H9 (cell line): ENCODE data around the gene HGS. TPM values are rescaled to one million over a fixed set of nuclear protein-coding genes. Genes with fewer than 3 reads are reported as not detected.

ENCODE experiments used
- DNase-seq: peaks from one replicate; pipeline ENCODE4 v3.0.0-alpha.2; 2017
- H2AFZ ChIP-seq: one replicate; pipeline ENCODE4 v1.6.1; 2013; ENCODE audit warnings: mild to moderate bottlenecking, low read length, control low read depth, moderate library complexity
- H2AK5ac ChIP-seq: 2 replicates; pipeline ENCODE4 v1.6.1; 2013; ENCODE audit warnings: low read length, control low read depth, mixed read lengths; ENCODE audit not compliant: insufficient read length
- H2BK120ac ChIP-seq: one replicate; pipeline ENCODE4 v1.6.1; 2013; ENCODE audit warnings: low read depth, mild to moderate bottlenecking, low read length, control low read depth, inconsistent platforms; ENCODE audit not compliant: poor library complexity, severe bottlenecking
- H2BK12ac ChIP-seq: 2 replicates; pipeline ENCODE4 v1.6.1; 2013; ENCODE audit warnings: low read length, control low read depth, mixed read lengths, low read depth; ENCODE audit not compliant: insufficient read length
- H2BK15ac ChIP-seq: 2 replicates; pipeline ENCODE4 v1.6.1; 2013; ENCODE audit warnings: low read depth, low read length, control low read depth
- H2BK20ac ChIP-seq: one replicate; pipeline ENCODE4 v1.6.1; 2013; ENCODE audit warnings: low read depth, mild to moderate bottlenecking, low read length, control low read depth, inconsistent platforms; ENCODE audit not compliant: poor library complexity, severe bottlenecking
- H2BK5ac ChIP-seq: 2 replicates; pipeline ENCODE4 v1.6.1; 2013; ENCODE audit warnings: low read length, control low read depth, mixed read lengths; ENCODE audit not compliant: insufficient read length
- H3K14ac ChIP-seq: 2 replicates; pipeline ENCODE4 v1.6.1; 2013; ENCODE audit warnings: low read length, control low read depth; ENCODE audit not compliant: insufficient read depth
- H3K18ac ChIP-seq: 2 replicates; pipeline ENCODE4 v1.6.1; 2013; ENCODE audit warnings: low read depth, mild to moderate bottlenecking, mixed read lengths, low read length, control low read depth; ENCODE audit not compliant: insufficient read length
- H3K23ac ChIP-seq: 2 replicates; pipeline ENCODE4 v1.6.1; 2013; ENCODE audit warnings: low read length, control low read depth, mixed read lengths, low read depth; ENCODE audit not compliant: insufficient read length
- H3K23me2 ChIP-seq: 2 replicates; pipeline ENCODE4 v1.6.1; 2013; ENCODE audit warnings: low read depth, mild to moderate bottlenecking, mixed read lengths, low read length, control low read depth; ENCODE audit not compliant: insufficient read length, poor library complexity, severe bottlenecking
- H3K27ac ChIP-seq: 2 replicates; pipeline ENCODE4 v1.5.1; 2013; ENCODE audit warnings: low read length, control low read depth, mixed read lengths, low read depth; ENCODE audit not compliant: insufficient read length
- H3K27me3 ChIP-seq: 2 replicates; pipeline ENCODE4 v1.6.1; 2013; ENCODE audit warnings: low read length, control low read depth, inconsistent platforms; ENCODE audit not compliant: insufficient read depth
- H3K4ac ChIP-seq: 2 replicates; pipeline ENCODE4 v1.6.1; 2013; ENCODE audit warnings: low read depth, mild to moderate bottlenecking, control low read depth, inconsistent platforms, low read length, moderate library complexity
- H3K4me1 ChIP-seq: 2 replicates; pipeline ENCODE4 v1.6.1; 2013; ENCODE audit warnings: low read length, control low read depth, inconsistent platforms; ENCODE audit not compliant: insufficient read depth
- H3K4me2 ChIP-seq: 2 replicates; pipeline ENCODE4 v1.6.1; 2013; ENCODE audit warnings: low read length, control low read depth, mixed read lengths; ENCODE audit not compliant: insufficient read length, insufficient read depth
- H3K56ac ChIP-seq: 2 replicates; pipeline ENCODE4 v1.6.1; 2013; ENCODE audit warnings: low read depth, mild to moderate bottlenecking, mixed read lengths, low read length, control low read depth; ENCODE audit not compliant: insufficient read length
- H3K79me1 ChIP-seq: 2 replicates; pipeline ENCODE4 v1.6.1; 2013; ENCODE audit warnings: low read depth, mild to moderate bottlenecking, moderate library complexity, low read length, control low read depth, inconsistent platforms; ENCODE audit not compliant: insufficient read depth, poor library complexity, severe bottlenecking
- H3K79me2 ChIP-seq: 2 replicates; pipeline ENCODE4 v1.6.1; 2013; ENCODE audit warnings: low read length, control low read depth, inconsistent platforms; ENCODE audit not compliant: insufficient read depth
- H3K9ac ChIP-seq: 2 replicates; pipeline ENCODE4 v1.6.1; 2013; ENCODE audit warnings: low read length, control low read depth, mixed read lengths; ENCODE audit not compliant: insufficient read length; ENCODE audit errors: extremely low read depth
- H3K9me3 ChIP-seq: one replicate; pipeline ENCODE4 v1.6.1; 2013; ENCODE audit warnings: low read depth, low read length, inconsistent platforms; ENCODE audit not compliant: control insufficient read depth
- H3T11ph ChIP-seq: one replicate; pipeline ENCODE4 v1.6.1; 2013; ENCODE audit warnings: mild to moderate bottlenecking, low read length, control low read depth, inconsistent platforms
- H4K20me1 ChIP-seq: one replicate; pipeline ENCODE4 v1.6.1; 2013; ENCODE audit not compliant: control insufficient read depth, insufficient read length, insufficient read depth
- H4K5ac ChIP-seq: 2 replicates; pipeline ENCODE4 v1.6.1; 2013; ENCODE audit warnings: low read depth, mild to moderate bottlenecking, mixed read lengths, low read length, control low read depth; ENCODE audit not compliant: insufficient read length
- H4K8ac ChIP-seq: replicated peaks from 2 replicates; pipeline ENCODE4 v1.6.1; 2013; ENCODE audit warnings: low read length, control low read depth, mixed read lengths, low read depth; ENCODE audit not compliant: insufficient read length
- H4K91ac ChIP-seq: 2 replicates; pipeline ENCODE4 v1.6.1; 2013; ENCODE audit warnings: low read depth, mild to moderate bottlenecking, moderate library complexity, mixed read lengths, low read length, control low read depth; ENCODE audit not compliant: insufficient read length
- H3K27ac Mint-ChIP-seq, 3 experiments: 2 replicates in 2 of 3; 3 replicates in 1 of 3; pipeline ENCODE4 v1.8.0; 2020 to 2021; ENCODE audit warnings: mixed read lengths in 3 of 3, mild to moderate bottlenecking in 1 of 3, moderate library complexity in 1 of 3
- H3K27me3 Mint-ChIP-seq: 2 replicates; pipeline ENCODE4 v1.8.0; 2021; ENCODE audit warnings: low read depth, mild to moderate bottlenecking, moderate library complexity, mixed read lengths
- H3K36me3 Mint-ChIP-seq, 3 experiments: 2 replicates in 2 of 3; 3 replicates in 1 of 3; pipeline ENCODE4 v1.8.0; 2020 to 2021; ENCODE audit warnings: low read depth in 3 of 3, mixed read lengths in 3 of 3; ENCODE audit not compliant: insufficient read depth in 1 of 3
- H3K4me1 Mint-ChIP-seq, 2 experiments: 2 replicates each; pipeline ENCODE4 v1.8.0; 2020; ENCODE audit warnings: mixed read lengths in 2 of 2
- H3K4me3 Mint-ChIP-seq, 2 experiments: 2 replicates in 1 of 2; 3 replicates in 1 of 2; pipeline ENCODE4 v1.8.0; 2020 to 2021; ENCODE audit warnings: mild to moderate bottlenecking in 2 of 2, mixed read lengths in 2 of 2, moderate library complexity in 1 of 2
- H3K9me3 Mint-ChIP-seq, 2 experiments: 2 replicates in 1 of 2; 3 replicates in 1 of 2; pipeline ENCODE4 v1.8.0; 2020; ENCODE audit warnings: mild to moderate bottlenecking in 2 of 2, mixed read lengths in 2 of 2, moderate library complexity in 1 of 2
- CTCF ChIP-seq: fragments of 200-600 bp; sonication (generic); conservative IDR thresholded peaks from 3 replicates; pipeline ENCODE4 v1.8.0; 2021; ENCODE audit warnings: antibody characterized with exemption, mild to moderate bottlenecking
- WGBS: extraction: QIAGEN DNeasy Blood & Tissue Kit; methylation state at CpG from one replicate; pipeline ENCODE4 v1.1.7; 2013; ENCODE audit warnings: missing lambda C conversion rate, low lambda C conversion rate, mixed read lengths; ENCODE audit not compliant: insufficient read length; ENCODE audit errors: extremely low coverage; 5-methylcytosine and 5-hydroxymethylcytosine counted together
- total RNA-seq: library from RNA; stranded (reverse); gene quantifications from 2 replicates; pipeline ENCODE4 v1.2.1, GENCODE V29; 2021

Gene HGS
- total RNA-seq, 1 experiment from 2014 or later: 106 TPM

DNA sequence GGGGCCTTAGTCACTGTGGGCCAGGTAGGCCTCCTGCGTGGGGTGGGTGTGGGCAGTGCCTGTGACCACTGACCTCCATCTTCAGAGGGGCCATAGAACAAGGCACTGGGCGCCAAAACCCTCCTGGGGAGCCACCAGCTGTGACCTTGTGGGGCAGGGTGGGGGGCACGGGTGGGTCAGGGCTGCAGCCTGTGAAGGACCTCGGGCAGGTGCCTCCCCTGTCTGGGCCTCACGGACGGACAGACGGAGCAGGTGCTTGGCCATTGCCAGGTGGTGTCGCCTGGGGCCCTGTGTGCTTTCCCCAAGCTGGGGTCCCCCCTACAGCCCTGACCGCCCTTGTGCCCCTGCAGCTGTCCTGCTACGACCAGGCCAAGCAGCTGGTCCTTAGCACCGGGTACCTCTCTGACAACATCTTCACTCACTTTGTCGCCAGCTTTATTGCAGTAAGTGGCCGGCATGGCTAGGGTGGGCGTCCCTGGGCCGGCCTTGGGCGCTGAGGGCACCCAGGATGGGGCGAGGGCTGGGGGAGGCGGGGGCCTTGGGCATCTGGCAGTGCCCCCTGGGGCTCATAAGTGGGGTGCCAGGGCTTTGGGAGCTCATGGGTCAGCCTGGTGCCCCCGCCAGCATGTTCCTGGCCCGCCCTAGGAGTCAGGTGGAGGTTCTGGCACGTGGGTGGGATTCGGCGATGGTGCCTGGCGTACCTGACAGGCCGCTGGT is 33.4 kb downstream of the HGS start:
- H2AK5ac ChIP-seq: no peak overlapping the region

More for the DNA sequence above, 33.4 kb downstream of the HGS start:
- no peak overlapping the region for H4K5ac ChIP-seq
- H3K4me1 ChIP-seq: no peaks in the 10 kb centered on the region
- H4K91ac ChIP-seq: no peak overlapping the region
- H4K8ac ChIP-seq: no peak overlapping the region
- no peak overlapping the region for H3K4me2 ChIP-seq
- no peak overlapping the region for H3K23ac ChIP-seq
- no peak overlapping the region for H3K56ac ChIP-seq
- H2BK120ac ChIP-seq: no peak overlapping the region
- no peak overlapping the region for H3K18ac ChIP-seq
- no peak overlapping the region for H2BK20ac ChIP-seq
- TF ChIP-seq CTCF: no peak
- H2BK12ac ChIP-seq: no peak overlapping the region
- H3K9me3 ChIP-seq: no peaks in the 10 kb centered on the region
- no CpG with 5 or more reads among the region's 25 CpGs for WGBS
- H3K9ac ChIP-seq: no peak overlapping the region
- no peak overlapping the region for H3K14ac ChIP-seq
- no peak overlapping the region for H3T11ph ChIP-seq
- H3K9me3 Mint-ChIP-seq: no peaks in the 10 kb centered on the region; a peak in 1 of 5 replicates
- H2AFZ ChIP-seq: no peak overlapping the region
- H3K4me1 Mint-ChIP-seq: peaks cover 9 to 18% of the 10 kb centered on the region in 2 experiments
- peaks cover 6 to 19% (median 14%) of the 10 kb centered on the region in 3 experiments for H3K36me3 Mint-ChIP-seq
- no peak overlapping the region for H2BK5ac ChIP-seq
- no peaks in the 10 kb centered on the region for H4K20me1 ChIP-seq
- H3K27ac Mint-ChIP-seq: no peak overlapping the region
- no peak for DNase-seq
- peaks cover 6% of the 10 kb centered on the region for H3K23me2 ChIP-seq
- H3K4ac ChIP-seq: no peak overlapping the region
- H2BK15ac ChIP-seq: no peak overlapping the region
- no peak overlapping the region for H3K4me3 Mint-ChIP-seq
- H3K27me3 Mint-ChIP-seq: no peaks in the 10 kb centered on the region; the same call in 1 of the 2 replicates
- no peaks in the 10 kb centered on the region; the same call in 1 of the 2 replicates for H3K79me2 ChIP-seq
- no peaks in the 10 kb centered on the region for H3K27me3 ChIP-seq
- no peak overlapping the region for H3K27ac ChIP-seq
- no peaks in the 10 kb centered on the region for H3K79me1 ChIP-seq
